Activated naive CD8-positive, alpha-beta T cell treated with anti-CD3 and anti-CD28 coated beads, Interleukin-2, amount 50 U/mL, for 16 hours (primary cell): Measurements from ENCODE around the gene DPH6.
"Not testable (repeated sequence)": the region's sequence is repeated elsewhere in the genome, so short reads cannot be mapped to it uniquely, and the experiment has no call there.

Experiments used
- DNase-seq: peaks from one replicate; pipeline ENCODE4 v3.0.0-alpha.2; 2020; ENCODE audit warnings: low read depth, low spot score

DPH6 gene

GRCh38 chr15:35545824-35546510 is at the start of gene DPH6:
Gene DPH6, minus strand, starts transcription at chr15:35546165. Its CDS starts 24 bp downstream, at chr15:35546141.
- peak; percentile 79 for DNase-seq

- DNase-seq: no peak
Measured at GRCh38 chr15:35595656-35596055, 49.7 kb upstream of the DPH6 start.

GRCh38 chr15:35591987-35592386 is 46.0 kb upstream of the DPH6 start:
- DNase-seq: not testable (repeated sequence)

- DNase-seq: no peak
Measured at GRCh38 chr15:35583863-35584528, 38.0 kb upstream of the DPH6 start.

GRCh38 chr15:35580606-35581005 is 34.6 kb upstream of the DPH6 start:
- no peak for DNase-seq

- DNase-seq: no peak
Measured at GRCh38 chr15:35567392-35567791, 21.4 kb upstream of the DPH6 start.

- no peak for DNase-seq
Measured at GRCh38 chr15:35566991-35567390, 21.0 kb upstream of the DPH6 start.

- no peak for DNase-seq
Measured at GRCh38 chr15:35565901-35566300, 19.9 kb upstream of the DPH6 start.

GRCh38 chr15:35562641-35563040 is 16.7 kb upstream of the DPH6 start:
- DNase-seq: no peak

GRCh38 chr15:35561308-35561707 is 15.3 kb upstream of the DPH6 start:
- DNase-seq: no peak

GRCh38 chr15:35560870-35561269 is 14.9 kb upstream of the DPH6 start:
- no peak for DNase-seq

- no peak for DNase-seq
Measured at GRCh38 chr15:35560258-35560657, 14.3 kb upstream of the DPH6 start.

- no peak for DNase-seq
Measured at GRCh38 chr15:35559683-35560082, 13.7 kb upstream of the DPH6 start.

- no peak for DNase-seq
Measured at GRCh38 chr15:35557544-35557943, 11.6 kb upstream of the DPH6 start.

GRCh38 chr15:35557012-35557411 is 11.0 kb upstream of the DPH6 start:
- DNase-seq: no peak

- DNase-seq: no peak
Measured at GRCh38 chr15:35555244-35555643, 9.3 kb upstream of the DPH6 start.

GRCh38 chr15:35550957-35551356 is 5.0 kb upstream of the DPH6 start:
- no peak for DNase-seq

- no peak for DNase-seq
Measured at GRCh38 chr15:35549567-35549966, 3.6 kb upstream of the DPH6 start.

- no peak for DNase-seq
Measured at GRCh38 chr15:35548435-35548834, 2.5 kb upstream of the DPH6 start.

GRCh38 chr15:35547775-35548364 is 1.9 kb upstream of the DPH6 start:
- no peak for DNase-seq

GRCh38 chr15:35546511-35547381 is 781 bp upstream of the DPH6 start:
- no peak for DNase-seq

GRCh38 chr15:35545316-35545823 is 595 bp downstream of the DPH6 start:
- DNase-seq: no peak
